PFSK-1 (cell line): ENCODE results near the gene CEP290.

Source experiments
- SIN3A ChIP-seq: IDR thresholded peaks from 2 replicates; pipeline ENCODE4 v1.6.1; 2012; ENCODE audit warnings: mild to moderate bottlenecking, low read length, moderate library complexity, borderline replicate concordance; ENCODE audit not compliant: insufficient read depth
- TAF1 ChIP-seq: IDR thresholded peaks from 2 replicates; pipeline ENCODE4 v1.6.1; 2012; ENCODE audit warnings: low read length, control low read depth, borderline replicate concordance; ENCODE audit not compliant: insufficient read depth

DNA sequence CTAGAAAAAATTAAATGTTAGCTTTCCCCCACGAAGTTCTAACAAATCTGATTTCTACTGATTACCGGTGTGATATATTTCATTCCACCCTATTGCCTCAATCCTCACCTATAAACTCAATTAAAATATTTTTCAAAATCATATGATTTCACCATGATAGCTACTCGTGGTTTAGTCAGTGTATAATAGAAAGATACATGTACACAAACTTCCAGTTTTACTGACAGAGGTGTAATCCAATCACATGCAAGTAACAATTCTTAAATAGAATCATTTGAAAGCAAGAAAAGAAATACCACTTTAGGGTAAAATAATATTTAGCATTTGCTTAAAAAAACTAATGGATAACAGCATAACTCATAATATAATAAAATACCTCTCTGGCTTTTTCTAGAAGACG, 57.7 kb downstream of the CEP290 start:
- TF ChIP-seq TAF1 (no peak), SIN3A (no peak)
